H1 (cell line): ENCODE results near the gene COL12A1. TPM values are rescaled to one million over a fixed set of nuclear protein-coding genes. Genes with fewer than 3 reads are reported as not detected.

Source experiments
- BCL11A ChIP-seq, 2 experiments: IDR thresholded peaks; one replicate each; pipeline ENCODE4 v1.6.1; 2011; ENCODE audit warnings: low read depth in 2 of 2, low read length in 2 of 2, mild to moderate bottlenecking in 2 of 2
- CHD1 ChIP-seq: IDR thresholded peaks from 2 replicates; pipeline ENCODE4 v1.6.1; 2012; ENCODE audit warnings: low read depth, low read length, improper control_type of control experiment
- CHD2 ChIP-seq: IDR thresholded peaks from 2 replicates; pipeline ENCODE4 v1.6.1; 2012; ENCODE audit warnings: low read length, improper control_type of control experiment
- FOSL1 ChIP-seq: IDR thresholded peaks from 2 replicates; pipeline ENCODE4 v1.6.1; 2011; ENCODE audit warnings: mild to moderate bottlenecking, low read depth, low read length, moderate library complexity; ENCODE audit not compliant: insufficient read depth
- HDAC2 ChIP-seq, 2 experiments: fragments of 300-600 bp in 1 of 2; sonication (generic) in 1 of 2; IDR thresholded peaks; 2 replicates each; pipeline ENCODE4 v1.6.1; 2011 to 2012; ENCODE audit warnings: low read depth in 2 of 2, low read length in 2 of 2, mild to moderate bottlenecking in 2 of 2, moderate library complexity in 2 of 2, borderline replicate concordance in 1 of 2, inconsistent platforms in 1 of 2
- KDM4A ChIP-seq: IDR thresholded peaks from one replicate; pipeline ENCODE4 v1.7.1; 2012; ENCODE audit warnings: low read depth, mild to moderate bottlenecking, moderate library complexity, low read length, inconsistent platforms; ENCODE audit not compliant: severe bottlenecking
- RAD21 ChIP-seq, 2 experiments: IDR thresholded peaks in 1 of 2; conservative IDR thresholded peaks in 1 of 2; 2 replicates each; pipeline ENCODE4 v1.6.1; 2011; ENCODE audit warnings: low read depth in 2 of 2, low read length in 2 of 2, improper control_type of control experiment in 1 of 2, inconsistent platforms in 1 of 2, mild to moderate bottlenecking in 1 of 2, moderate library complexity in 1 of 2
- SP1 ChIP-seq: IDR thresholded peaks from 2 replicates; pipeline ENCODE4 v1.6.1; 2011; ENCODE audit warnings: low read depth, low read length
- SRF ChIP-seq: IDR thresholded peaks from 2 replicates; pipeline ENCODE4 v1.6.1; 2011; ENCODE audit warnings: mild to moderate bottlenecking, low read depth, low read length, moderate library complexity
- TCF12 ChIP-seq: IDR thresholded peaks from 2 replicates; pipeline ENCODE4 v1.6.1; 2011; ENCODE audit warnings: low read depth, mild to moderate bottlenecking, low read length
- polyA plus RNA-seq, 7 experiments: library from polyadenylated mRNA; depleted of rRNA in 3 of 7; stranded (reverse) in 5 of 7; unstranded in 2 of 7; fragments of >200 nt in 5 of 7; fragments of 200-250 nt in 2 of 7; gene quantifications; 1 replicate in 5 of 7; 2 replicates in 1 of 7; 4 replicates in 1 of 7; pipeline versions ENCODE4 v1.2.1 to v1.2.3, GENCODE V29; 2011 to 2013; ENCODE audit warnings: missing spikeins in 2 of 7, mixed read lengths in 2 of 7
- total RNA-seq: library from RNA; stranded (reverse); fragmentation: NEBNext Ultra II Directional; extraction: Animal tissue kit (Norgen Biotek cat#: 25700); gene quantifications from 2 replicates; pipeline ENCODE4 v1.2.1, GENCODE V29; 2021
- TF ChIP-seq, protein P1 (sequence below): IDR thresholded peaks from 2 replicates; pipeline ENCODE4 v1.6.1; 2011; ENCODE audit warnings: low read depth, mild to moderate bottlenecking, low read length; ENCODE audit not compliant: insufficient read depth

COL12A1 gene
- total and polyA plus RNA-seq, 2 of the 8 experiments (the other 6 are each of a cell fraction or from before 2014, with no cell fraction given), result 1.4 to 4.7 TPM

DNA sequence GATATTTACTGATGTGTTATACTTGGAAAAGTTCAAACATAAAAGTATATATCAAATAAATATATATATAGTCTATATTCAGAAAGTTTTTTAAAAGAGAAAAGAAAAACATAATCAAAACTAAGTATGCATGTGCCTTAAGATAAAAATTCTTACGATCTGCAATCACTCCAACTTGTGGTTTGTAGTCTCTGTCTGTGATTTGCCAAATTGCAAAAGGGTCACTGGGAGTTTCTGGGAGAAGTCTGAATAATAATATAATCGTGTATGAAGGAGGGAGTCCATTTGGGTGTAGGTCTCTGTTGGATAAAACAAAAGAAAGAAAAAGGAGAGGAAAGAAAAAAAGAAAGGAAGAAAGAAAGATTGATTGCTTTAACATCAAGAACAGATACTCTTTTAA is 92.4 kb downstream of the COL12A1 start (continued):
- TF ChIP-seq HDAC2 (IDR thresholded peaks at IDR 0.05; ENCODE audit: borderline replicate concordance in 1 of 2, low read depth in 2 of 2, low read length in 2 of 2) (no peak), SRF (no peak), TCF12 (no peak), CHD1 (no peak), FOSL1 (no peak), CHD2 (no peak), BCL11A (IDR thresholded peaks at IDR 0.05; ENCODE audit: low read depth in 2 of 2, low read length in 2 of 2) (no peak), RAD21 (IDR thresholded peaks at IDR 0.05 in 1 of 2, conservative IDR thresholded peaks at IDR 0.05 in 1 of 2; ENCODE audit: low read depth in 2 of 2, low read length in 2 of 2) (no peak), SP1 (no peak), KDM4A (no peak)
- TF ChIP-seq, protein P1, sequence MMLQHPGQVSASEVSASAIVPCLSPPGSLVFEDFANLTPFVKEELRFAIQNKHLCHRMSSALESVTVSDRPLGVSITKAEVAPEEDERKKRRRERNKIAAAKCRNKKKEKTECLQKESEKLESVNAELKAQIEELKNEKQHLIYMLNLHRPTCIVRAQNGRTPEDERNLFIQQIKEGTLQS, result no peak
